Hippocampal formation (tissue), 2 donors: ENCODE measurements around the gene LYST.
"Not testable (repeated sequence)": the region's sequence is repeated elsewhere in the genome, so short reads cannot be mapped to it uniquely, and the experiment has no call there.

Experiments
- DNase-seq, 2 donors: peaks; one replicate each; lab custom pipeline; 2025; lab: John Stamatoyannopoulos, UW

LYST gene

GRCh38 chr1:235659186-235659771, 207.4 kb downstream of the LYST start:
- no peak for DNase-seq

- no peak for DNase-seq
Measured at GRCh38 chr1:235657747-235658526, 208.8 kb downstream of the LYST start.

GRCh38 chr1:235657269-235657668, 209.4 kb downstream of the LYST start:
- no peak for DNase-seq

- no peak for DNase-seq
Measured at GRCh38 chr1:235652364-235652763, 214.3 kb downstream of the LYST start.

- DNase-seq: no peak
Measured at GRCh38 chr1:235651170-235651806, 215.4 kb downstream of the LYST start.

- DNase-seq: no peak
Measured at GRCh38 chr1:235650341-235651169, 216.2 kb downstream of the LYST start.

GRCh38 chr1:235649368-235650163, 217.1 kb downstream of the LYST start, which contains the start of gene GNG4:
Gene GNG4 (minus strand): TSS chr1:235649784. CDS start chr1:235583838, 65,946 bp downstream.
- no peak for DNase-seq

- DNase-seq: no peak
Measured at GRCh38 chr1:235648954-235649367, 217.7 kb downstream of the LYST start.

GRCh38 chr1:235648407-235648907, 218.2 kb downstream of the LYST start:
- DNase-seq: no peak

GRCh38 chr1:235647537-235647936, 219.2 kb downstream of the LYST start:
- not testable (repeated sequence) for DNase-seq

- DNase-seq: no peak
Measured at GRCh38 chr1:235646463-235646862, 220.2 kb downstream of the LYST start.

- DNase-seq: no peak
Measured at GRCh38 chr1:235644693-235645305, 221.9 kb downstream of the LYST start.

- DNase-seq: no peak
Measured at GRCh38 chr1:235643837-235644692, 222.6 kb downstream of the LYST start.

- DNase-seq: no peak
Measured at GRCh38 chr1:235642943-235643371, 223.7 kb downstream of the LYST start.

GRCh38 chr1:235642011-235642942, 224.4 kb downstream of the LYST start:
- no peak for DNase-seq

GRCh38 chr1:235640580-235640979, 226.1 kb downstream of the LYST start:
- no peak for DNase-seq

GRCh38 chr1:235639226-235640205, 227.2 kb downstream of the LYST start:
- no peak for DNase-seq
